ENCODE data around the gene PDE6D.
A peak's percentile ranks its signal among the peaks of the same experiment; 100 is the strongest.

Gene PDE6D

GRCh38 chr2:231707927-231708772 lies 72.9 kb downstream of the PDE6D start, which contains the start of gene PTMA:
TSS of gene PTMA (plus strand) at chr2:231708525. CDS start at chr2:231708707, 182 bp downstream.
- peak within 1 kb of the TSS; percentile 100 for H4K8ac ChIP-seq (ENCODE audit: low read length)
- under 1% methylated on average over 66 of the region's 97 CpGs for WGBS

GRCh38 chr2:231707625-231707926 lies 73.5 kb downstream of the PDE6D start:
- peak overlapping the region; percentile 81 for H2BK5ac ChIP-seq (ENCODE audit: low read depth, low read length, poor library complexity, severe bottlenecking)
- peaks cover 5% of the 10 kb centered on the region for H3K79me1 ChIP-seq (replicated peaks; ENCODE audit: low read length, poor library complexity, severe bottlenecking)
- H3K27me3 ChIP-seq (ENCODE audit: control insufficient read depth in 1 of 2, insufficient read depth in 1 of 2, low read length in 2 of 2), result no peaks in the 10 kb centered on the region
- peaks cover 26% of the 10 kb centered on the region for H3K4me1 ChIP-seq (ENCODE audit: control insufficient read depth, insufficient read depth, low read depth, low read length)
- peak overlapping the region; percentile 100 for H3K27ac ChIP-seq (ENCODE audit: low read length, poor library complexity, severe bottlenecking)
- peak overlapping the region; percentile 89 for H2BK120ac ChIP-seq (ENCODE audit: low read depth, low read length)
- no peaks in the 10 kb centered on the region for H3K9me3 ChIP-seq (ENCODE audit: control insufficient read depth, low read length)
- no peak for DNase-seq
- peak overlapping the region; percentile 76 for H2AK5ac ChIP-seq (ENCODE audit: low read length, severe bottlenecking)
- peak overlapping the region; percentile 95 to 98 for H3K4ac ChIP-seq (ENCODE audit: low read depth in 1 of 2, low read length in 2 of 2)
- H4K8ac ChIP-seq (ENCODE audit: low read length), result peak overlapping the region; percentile 100
- peak overlapping the region; percentile 89 to 92 for H3K18ac ChIP-seq (ENCODE audit: low read depth in 1 of 2, low read length in 2 of 2)
- H2BK12ac ChIP-seq (ENCODE audit: low read length in 2 of 2), result peak overlapping the region; percentile 95 to 96
- peak overlapping the region; percentile 90 for H3K9ac ChIP-seq (ENCODE audit: low read length)
- H3K4me3 ChIP-seq (ENCODE audit: insufficient read depth in 1 of 2, low read depth in 1 of 2, low read length in 2 of 2), result peak overlapping the region; percentile 39 to 83
- peak overlapping the region; percentile 100 for H2BK15ac ChIP-seq (ENCODE audit: low read depth, poor library complexity, severe bottlenecking)
- H3K36me3 ChIP-seq (ENCODE audit: control insufficient read depth in 1 of 2, insufficient read depth in 2 of 2, low read depth in 1 of 2, low read length in 2 of 2), result peaks cover 11 to 12% of the 10 kb centered on the region in 2 experiments
- 7% methylated on average over 28 of the region's 30 CpGs for WGBS
- H3K4me2 ChIP-seq (ENCODE audit: low read length, poor library complexity, severe bottlenecking), result peak overlapping the region; percentile 41
- peak overlapping the region; percentile 95 for H2AFZ ChIP-seq (ENCODE audit: low read depth, low read length)
- H3K14ac ChIP-seq (ENCODE audit: low read length in 2 of 2), result peak overlapping the region in 1 of 2 experiments; percentile 57
- peak overlapping the region; percentile 1 to 90 for H3K23ac ChIP-seq (ENCODE audit: low read length in 2 of 2)
- peak overlapping the region; percentile 99 for H4K91ac ChIP-seq (ENCODE audit: low read length)

More at GRCh38 chr2:231707927-231708772, 72.9 kb downstream of the PDE6D start, which contains the start of gene PTMA:
- Histone ChIP-seq H3K27ac (ENCODE audit: low read length, poor library complexity, severe bottlenecking) (peak within 1 kb of the TSS; percentile 100), H2AK5ac (ENCODE audit: low read length, severe bottlenecking) (peak within 1 kb of the TSS; percentile 84), H2BK5ac (ENCODE audit: low read depth, low read length, poor library complexity, severe bottlenecking) (peak within 1 kb of the TSS; percentile 81), H3K9me3 (ENCODE audit: control insufficient read depth, low read length) (no peaks in the 10 kb centered on the region), H3K4me2 (ENCODE audit: low read length, poor library complexity, severe bottlenecking) (peak within 1 kb of the TSS; percentile 59), H3K18ac (ENCODE audit: low read depth in 1 of 2, low read length in 2 of 2) (peak within 1 kb of the TSS; percentile 96 to 98), H2BK12ac (ENCODE audit: low read length in 2 of 2) (peak within 1 kb of the TSS; percentile 95 to 96), H3K9ac (ENCODE audit: low read length) (peak within 1 kb of the TSS; percentile 96), H3K79me1 (replicated peaks; ENCODE audit: low read length, poor library complexity, severe bottlenecking) (peaks cover 5% of the 10 kb centered on the region), H3K4me1 (ENCODE audit: control insufficient read depth, insufficient read depth, low read depth, low read length) (peaks cover 26% of the 10 kb centered on the region), H2AFZ (ENCODE audit: low read depth, low read length) (peak within 1 kb of the TSS; percentile 95), H3K4ac (ENCODE audit: low read depth in 1 of 2, low read length in 2 of 2) (peak within 1 kb of the TSS; percentile 97 to 98), H3K36me3 (ENCODE audit: control insufficient read depth in 1 of 2, insufficient read depth in 2 of 2, low read depth in 1 of 2, low read length in 2 of 2) (peaks cover 12 to 13% of the 10 kb centered on the region in 2 experiments), H2BK15ac (ENCODE audit: low read depth, poor library complexity, severe bottlenecking) (peak within 1 kb of the TSS; percentile 100), H3K4me3 (ENCODE audit: insufficient read depth in 1 of 2, low read depth in 1 of 2, low read length in 2 of 2) (peak within 1 kb of the TSS; percentile 85 to 88), H3K14ac (ENCODE audit: low read length in 2 of 2) (peak within 1 kb of the TSS; percentile 96 to 99), H3K23ac (ENCODE audit: low read length in 2 of 2) (peak within 1 kb of the TSS; percentile 97 to 99), H3K27me3 (ENCODE audit: control insufficient read depth in 1 of 2, insufficient read depth in 1 of 2, low read length in 2 of 2) (no peaks in the 10 kb centered on the region), H4K91ac (ENCODE audit: low read length) (peak within 1 kb of the TSS; percentile 99), H2BK120ac (ENCODE audit: low read depth, low read length) (peak within 1 kb of the TSS; percentile 89)
- DNase-seq, result peak; percentile 100

GRCh38 chr2:231706731-231707624 lies 74.1 kb downstream of the PDE6D start:
- peak overlapping the region; percentile 5 to 95 for H3K14ac ChIP-seq (ENCODE audit: low read length in 2 of 2)
- peak; percentile 98 for DNase-seq
- under 1% methylated on average over 66 of the region's 66 CpGs for WGBS
- peak overlapping the region; percentile 95 for H2AFZ ChIP-seq (ENCODE audit: low read depth, low read length)
- peak overlapping the region; percentile 100 for H4K8ac ChIP-seq (ENCODE audit: low read length)
- H2BK5ac ChIP-seq (ENCODE audit: low read depth, low read length, poor library complexity, severe bottlenecking), result peak overlapping the region; percentile 81
- peaks cover 20% of the 10 kb centered on the region for H3K4me1 ChIP-seq (ENCODE audit: control insufficient read depth, insufficient read depth, low read depth, low read length)
- peak overlapping the region; percentile 95 to 96 for H2BK12ac ChIP-seq (ENCODE audit: low read length in 2 of 2)
- peak overlapping the region; percentile 89 for H2BK120ac ChIP-seq (ENCODE audit: low read depth, low read length)
- H3K27me3 ChIP-seq (ENCODE audit: control insufficient read depth in 1 of 2, insufficient read depth in 1 of 2, low read length in 2 of 2), result no peaks in the 10 kb centered on the region
- H3K4me3 ChIP-seq (ENCODE audit: insufficient read depth in 1 of 2, low read depth in 1 of 2, low read length in 2 of 2), result peak overlapping the region; percentile 79 to 83
- peak overlapping the region; percentile 96 to 98 for H3K4ac ChIP-seq (ENCODE audit: low read depth in 1 of 2, low read length in 2 of 2)
- peak overlapping the region; percentile 84 for H3K4me2 ChIP-seq (ENCODE audit: low read length, poor library complexity, severe bottlenecking)
- H3K9me3 ChIP-seq (ENCODE audit: control insufficient read depth, low read length), result no peaks in the 10 kb centered on the region
- H4K91ac ChIP-seq (ENCODE audit: low read length), result peak overlapping the region; percentile 99
- peak overlapping the region; percentile 100 for H2BK15ac ChIP-seq (ENCODE audit: low read depth, poor library complexity, severe bottlenecking)
- H3K79me1 ChIP-seq (replicated peaks; ENCODE audit: low read length, poor library complexity, severe bottlenecking), result peaks cover 5% of the 10 kb centered on the region
- peak overlapping the region; percentile 90 for H3K9ac ChIP-seq (ENCODE audit: low read length)
- peak overlapping the region; percentile 96 to 98 for H3K18ac ChIP-seq (ENCODE audit: low read depth in 1 of 2, low read length in 2 of 2)
- H3K23ac ChIP-seq (ENCODE audit: low read length in 2 of 2), result peak overlapping the region; percentile 9 to 90
- peak overlapping the region; percentile 100 for H3K27ac ChIP-seq (ENCODE audit: low read length, poor library complexity, severe bottlenecking)
- H2AK5ac ChIP-seq (ENCODE audit: low read length, severe bottlenecking), result peak overlapping the region; percentile 76
- H3K36me3 ChIP-seq (ENCODE audit: control insufficient read depth in 1 of 2, insufficient read depth in 2 of 2, low read depth in 1 of 2, low read length in 2 of 2), result peaks cover 5 to 6% of the 10 kb centered on the region in 2 experiments

Measured in mesenchymal stem cell (in vitro differentiated cells and primary cell).